GM12878 (cell line): ENCODE results near the gene SPRED2. TPM values are rescaled to one million over a fixed set of nuclear protein-coding genes. Genes with fewer than 3 reads are reported as not detected.

Source experiments
- ATAC-seq: fragments of 200-7000 bp; cut with Tn5 transposase; 3 replicates; pipeline ENCODE4 v1.9.1; 2020; ENCODE audit warnings: mild to moderate bottlenecking, moderate library complexity
- BruUV-seq: library from RNA; stranded (reverse); fragments of 400-500 nt; replicated peaks from 2 replicates; lab custom pipeline; 2021; lab: Mats Ljungman, UMichigan
- CTCF ChIA-PET: fragments of 300-600 bp; sonication (Branson Sonifier 250); formaldehyde crosslinking; extraction: SDS; loops from one replicate; lab custom pipeline; 2021; ENCODE audit warnings: inconsistent platforms; lab: Yijun Ruan, JAX
- POLR2A ChIA-PET: fragments of 350-600 bp; formaldehyde crosslinking; extraction: SDS; loops from one replicate; lab custom pipeline; 2021; ENCODE audit warnings: inconsistent platforms; lab: Charles Lee
- RAD21 ChIA-PET: fragments of 300-600 bp; sonication (Branson Sonifier 250); formaldehyde crosslinking; loops from one replicate; lab custom pipeline; 2023; ENCODE audit warnings: antibody characterized with exemption; ENCODE audit not compliant: unreplicated experiment; lab: Charles Lee
- SMC1A ChIA-PET: fragments of 300-600 bp; sonication (Branson Sonifier 250); formaldehyde crosslinking; loops from one replicate; lab custom pipeline; 2023; ENCODE audit not compliant: unreplicated experiment, uncharacterized antibody; lab: Charles Lee
- DNase-seq: peaks from one replicate; pipeline ENCODE4 v3.0.0-alpha.2; 2011; ENCODE audit warnings: low read depth, low spot score
- FAIRE-seq: peaks from 3 replicates; lab custom pipeline; 2011; peaks lifted over from hg19 to GRCh38; lab: Jason Lieb, UNC
- H2AFZ ChIP-seq: 2 replicates; pipeline ENCODE4 v1.6.0; 2011; ENCODE audit warnings: low read depth, low read length, control low read depth; ENCODE audit not compliant: control insufficient read depth
- H3K27ac ChIP-seq: 2 replicates; pipeline ENCODE4 v1.5.1; 2011; ENCODE audit warnings: control low read depth; ENCODE audit not compliant: control insufficient read depth, insufficient read depth
- H3K27me3 ChIP-seq, 2 experiments: replicated peaks in 1 of 2; 2 replicates each; pipeline versions ENCODE4 v1.6.0 to v1.6.1; 2011; ENCODE audit warnings: low read length in 1 of 2; ENCODE audit not compliant: control insufficient read depth in 2 of 2, insufficient read depth in 2 of 2
- H3K36me3 ChIP-seq, 2 experiments: 2 replicates each; pipeline ENCODE4 v1.5.1; 2011; ENCODE audit warnings: low read length in 1 of 2; ENCODE audit not compliant: control insufficient read depth in 2 of 2, insufficient read depth in 2 of 2
- H3K4me1 ChIP-seq: 2 replicates; pipeline ENCODE4 v1.6.1; 2011; ENCODE audit warnings: mild to moderate bottlenecking, low read length, moderate library complexity, mixed read lengths; ENCODE audit not compliant: control insufficient read depth, insufficient read depth
- H3K4me2 ChIP-seq: 2 replicates; pipeline ENCODE4 v1.6.0; 2011; ENCODE audit warnings: control low read depth; ENCODE audit not compliant: control insufficient read depth, insufficient read depth
- H3K4me3 ChIP-seq: fragments of 200-600 bp; sonication (generic); 2 replicates; pipeline ENCODE4 v1.5.1; 2016
- H3K79me2 ChIP-seq: 2 replicates; pipeline ENCODE4 v1.6.0; 2011; ENCODE audit warnings: low read length; ENCODE audit not compliant: control insufficient read depth, insufficient read depth
- H3K9ac ChIP-seq: 2 replicates; pipeline ENCODE4 v1.8.0; 2011; ENCODE audit warnings: low read length, control low read depth, mixed read lengths; ENCODE audit not compliant: control insufficient read depth, insufficient read depth
- H3K9me3 ChIP-seq: replicated peaks from 3 replicates; pipeline ENCODE4 v1.5.1; 2011; ENCODE audit warnings: mild to moderate bottlenecking, low read length; ENCODE audit not compliant: control insufficient read depth, insufficient read depth
- H4K20me1 ChIP-seq: 2 replicates; pipeline ENCODE4 v1.6.0; 2011; ENCODE audit not compliant: control insufficient read depth, insufficient read depth
- BRCA1 ChIP-seq: IDR thresholded peaks from 2 replicates; pipeline ENCODE4 v1.6.1; 2011; ENCODE audit warnings: low read depth, low read length, improper control_type of control experiment
- DPF2 ChIP-seq: fragments of 450-650 bp; IDR thresholded peaks from 2 replicates; pipeline ENCODE4 v1.6.1; 2017; ENCODE audit warnings: mild to moderate bottlenecking
- EP300 ChIP-seq, 2 experiments: fragments of 150-350 bp in 1 of 2; IDR thresholded peaks; 2 replicates each; pipeline ENCODE4 v1.6.1; 2011 to 2012; ENCODE audit warnings: low read depth in 2 of 2, low read length in 2 of 2, borderline replicate concordance in 1 of 2, improper control_type of control experiment in 1 of 2, inconsistent platforms in 1 of 2; ENCODE audit not compliant: control insufficient read depth in 1 of 2
- FOXM1 ChIP-seq: IDR thresholded peaks from 2 replicates; pipeline ENCODE4 v1.6.1; 2012; ENCODE audit warnings: low read depth, mild to moderate bottlenecking, inconsistent platforms, low read length, moderate library complexity
- GABPA ChIP-seq: IDR thresholded peaks from 2 replicates; pipeline ENCODE4 v1.6.1; 2014; ENCODE audit warnings: antibody characterized with exemption, low read depth, mild to moderate bottlenecking, inconsistent platforms
- MLLT1 ChIP-seq: fragments of 450-650 bp; IDR thresholded peaks from 2 replicates; pipeline ENCODE4 v1.6.1; 2016; ENCODE audit warnings: mild to moderate bottlenecking
- PKNOX1 ChIP-seq: fragments of 450-650 bp; IDR thresholded peaks from 2 replicates; pipeline ENCODE4 v1.6.1; 2016; ENCODE audit warnings: mild to moderate bottlenecking
- POLR2A ChIP-seq: IDR thresholded peaks from 2 replicates; pipeline ENCODE4 v1.6.1; 2011; ENCODE audit warnings: low read depth, mild to moderate bottlenecking, low read length
- RAD21 ChIP-seq: IDR thresholded peaks from 2 replicates; pipeline ENCODE4 v1.6.1; 2011; ENCODE audit warnings: mild to moderate bottlenecking, low read depth, low read length, moderate library complexity; ENCODE audit not compliant: insufficient read depth
- TARDBP ChIP-seq: IDR thresholded peaks from 2 replicates; pipeline ENCODE4 v1.6.1; 2016; ENCODE audit warnings: borderline replicate concordance
- WGBS: methylation state at CpG from one replicate; pipeline ENCODE4 v1.1.6; 2016; ENCODE audit warnings: low lambda C conversion rate; ENCODE audit not compliant: insufficient replicate concordance, insufficient coverage; ENCODE audit errors: missing lambda C conversion rate; 5-methylcytosine and 5-hydroxymethylcytosine counted together
- in situ Hi-C: fragments of 300-500 bp; cut with MboI; formaldehyde crosslinking; loops from 9 replicates; pipeline ENCODE4 v1.14.3; 2018; ENCODE audit warnings: mixed read lengths
- intact Hi-C: fragments of 100-400 bp; cut with micrococcal nuclease; formaldehyde crosslinking; loops from one replicate; pipeline ENCODE4 v1.14.2; 2022; ENCODE audit not compliant: unreplicated experiment
- polyA plus RNA-seq, 11 experiments: library from polyadenylated mRNA; depleted of rRNA in 4 of 11; unstranded in 6 of 11; stranded (reverse) in 5 of 11; fragments of >200 nt; fragmentation: Nextera tagmentation in 4 of 11; fragmentation: Illumina TruSeq in 1 of 11; extraction: Ambion mirVana in 4 of 11; extraction: Trizol in 1 of 11; gene quantifications; 1 replicate in 1 of 11; 2 replicates in 10 of 11; pipeline versions ENCODE4 v1.2.1 to v1.2.3, GENCODE V29; 2011 to 2016; ENCODE audit warnings: inconsistent platforms in 2 of 11, missing spikeins in 2 of 11, low read depth in 1 of 11
- total RNA-seq, 4 experiments: library from RNA; depleted of rRNA in 3 of 4; stranded (reverse); fragments of >200 nt in 3 of 4; fragmentation: Illumina TruSeq in 1 of 4; extraction: Trizol in 1 of 4; gene quantifications; 2 replicates each; pipeline versions ENCODE4 v1.2.1 to v1.2.3, GENCODE V29; 2013 to 2021
- TF ChIP-seq, protein P1 (sequence below): IDR thresholded peaks from 2 replicates; pipeline ENCODE4 v1.6.1; 2011; ENCODE audit warnings: borderline replicate concordance, low read depth, mild to moderate bottlenecking, moderate library complexity, low read length; ENCODE audit not compliant: insufficient read depth, poor library complexity, severe bottlenecking

The SPRED2 gene
- total and polyA plus RNA-seq, 10 of the 15 experiments (the other 5 are each of a cell fraction or from before 2014, with no cell fraction given): 3.0 to 23.9 (median 9.7) TPM

DNA sequence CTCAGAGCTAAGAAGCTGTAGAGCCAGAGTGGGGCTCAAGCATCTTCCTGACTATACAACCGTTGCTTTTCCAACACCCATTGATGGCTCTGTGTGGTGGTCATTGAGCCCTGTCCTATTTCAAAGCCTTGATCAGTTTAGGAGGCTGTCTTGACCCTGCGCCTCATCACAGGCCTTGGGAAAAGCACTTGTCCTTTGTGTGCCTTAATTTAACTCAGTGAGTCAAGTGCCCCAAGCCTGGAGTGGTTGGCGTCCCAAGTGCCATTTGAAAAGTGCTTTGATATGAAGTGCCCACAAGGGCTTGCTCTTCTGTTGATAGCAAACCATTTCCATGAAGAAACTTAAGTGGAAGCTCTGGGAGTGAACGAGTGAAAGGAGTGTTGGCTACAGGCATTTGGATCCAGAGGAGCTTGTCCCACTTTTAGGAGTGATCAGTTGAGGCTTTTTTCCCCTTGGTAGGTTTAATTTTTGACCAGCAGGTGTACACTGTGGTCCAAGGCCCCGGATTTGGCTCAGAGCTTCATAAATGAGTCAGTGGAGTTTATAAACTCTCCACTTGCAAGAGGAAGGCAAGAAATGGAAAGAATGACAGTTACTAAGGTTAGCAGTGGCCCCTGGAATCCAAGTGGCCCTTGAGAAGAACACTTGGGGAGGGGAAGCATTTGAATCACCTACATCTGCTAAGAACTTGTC, 154.5 kb downstream of the SPRED2 start:
- Histone ChIP-seq H3K27ac (no peak overlapping the region), H3K79me2 (no peaks in the 10 kb centered on the region), H3K36me3 (peaks cover 0 to 3% of the 10 kb centered on the region in 2 experiments; a peak in 2 of 4 replicates), H4K20me1 (no peaks in the 10 kb centered on the region), H3K9me3 (no peaks in the 10 kb centered on the region), H3K9ac (no peak overlapping the region), H3K4me1 (no peaks in the 10 kb centered on the region), H3K27me3 (no peaks in the 10 kb centered on the region), H3K4me2 (no peak overlapping the region), H2AFZ (no peak overlapping the region), H3K4me3 (no peak overlapping the region)
- SMC1A ChIA-PET: interaction anchor here (0.5 to 1.9 kb wide), 11 partner anchors 12 to 296 kb away, joined by 3 to 5 read pairs (median 4); no protein-coding TSS in a partner anchor
- 56% methylated on average over 5 of the region's 5 CpGs for WGBS
- POLR2A ChIA-PET: interaction anchor here (0.6 kb wide), 1 partner anchor 34 kb away, joined by 4 read pairs; no protein-coding TSS in a partner anchor
- intact Hi-C loops: no loop called here
- in situ Hi-C loops: no loop called here
- TF ChIP-seq TARDBP: no peak
- 0 out of 2 replicates have a peak, but pooled peaks have one; percentile 25 for TF ChIP-seq RAD21
- TF ChIP-seq POLR2A: peak; percentile 36; the same call in 1 of the 2 replicates
- BruUV-seq: no TSS peak
- FAIRE-seq (no peak), ATAC-seq (peak; percentile 54), DNase-seq (no peak)
- RAD21 ChIA-PET: interaction anchor here (1.1 to 3.0 kb wide), 5 partner anchors 23 to 164 kb away, joined by 3 to 10 read pairs (median 4); no protein-coding TSS in a partner anchor
- CTCF ChIA-PET: interaction anchor here (0.7 to 1.5 kb wide), 6 partner anchors 9 to 274 kb away, joined by 3 to 6 read pairs (median 4); no protein-coding TSS in a partner anchor

- H3K27ac ChIP-seq: no peak overlapping the region
- SMC1A ChIA-PET: interaction anchor here (0.7 to 2.4 kb wide), 8 partner anchors 12 to 297 kb away, joined by 3 to 6 read pairs (median 4); no protein-coding TSS in a partner anchor
- no peaks in the 10 kb centered on the region for H3K4me1 ChIP-seq
- no peak overlapping the region for H3K4me2 ChIP-seq
- no peaks in the 10 kb centered on the region for H3K27me3 ChIP-seq
- H2AFZ ChIP-seq: no peak overlapping the region
- H3K9me3 ChIP-seq: no peaks in the 10 kb centered on the region
- RAD21 ChIA-PET: interaction anchor here (1.1 to 3.0 kb wide), 6 partner anchors 11 to 165 kb away, joined by 3 to 10 read pairs (median 4); no protein-coding TSS in a partner anchor
- 100% methylated on average over 3 of the region's 3 CpGs for WGBS
- FAIRE-seq (no peak), DNase-seq (no peak), ATAC-seq (no peak)
- no peak overlapping the region for H3K4me3 ChIP-seq
- CTCF ChIA-PET: interaction anchor here (1.5 to 2.0 kb wide), 3 partner anchors 26 to 275 kb away, joined by 3 to 6 read pairs (median 6); no protein-coding TSS in a partner anchor
- H3K36me3 ChIP-seq: peaks cover 0 to 9% of the 10 kb centered on the region in 2 experiments; a peak in 2 of 4 replicates
- H3K9ac ChIP-seq: no peak overlapping the region
- H3K79me2 ChIP-seq: no peaks in the 10 kb centered on the region
- in situ Hi-C loops: no loop called here
- intact Hi-C loops: no loop called here
- no peaks in the 10 kb centered on the region for H4K20me1 ChIP-seq
- POLR2A ChIA-PET: interaction anchor here (1.1 kb wide), 1 partner anchor 21 kb away, joined by 3 read pairs; no protein-coding TSS in a partner anchor
- no TSS peak for BruUV-seq
- no peak for TF ChIP-seq BRCA1
- no peak for TF ChIP-seq MLLT1
- no peak for TF ChIP-seq DPF2
- TF ChIP-seq FOXM1: no peak
- TF ChIP-seq, protein P1, sequence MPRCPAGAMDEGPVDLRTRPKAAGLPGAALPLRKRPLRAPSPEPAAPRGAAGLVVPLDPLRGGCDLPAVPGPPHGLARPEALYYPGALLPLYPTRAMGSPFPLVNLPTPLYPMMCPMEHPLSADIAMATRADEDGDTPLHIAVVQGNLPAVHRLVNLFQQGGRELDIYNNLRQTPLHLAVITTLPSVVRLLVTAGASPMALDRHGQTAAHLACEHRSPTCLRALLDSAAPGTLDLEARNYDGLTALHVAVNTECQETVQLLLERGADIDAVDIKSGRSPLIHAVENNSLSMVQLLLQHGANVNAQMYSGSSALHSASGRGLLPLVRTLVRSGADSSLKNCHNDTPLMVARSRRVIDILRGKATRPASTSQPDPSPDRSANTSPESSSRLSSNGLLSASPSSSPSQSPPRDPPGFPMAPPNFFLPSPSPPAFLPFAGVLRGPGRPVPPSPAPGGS: no peak
- no peak for TF ChIP-seq PKNOX1
- TF ChIP-seq GABPA: no peak
- TF ChIP-seq EP300 (IDR thresholded peaks at IDR 0.05; ENCODE audit: borderline replicate concordance in 1 of 2, control insufficient read depth in 1 of 2, low read depth in 2 of 2, low read length in 2 of 2): no peak
Observed at GRCh38 chr2:65277118-65277517, 155.3 kb downstream of the SPRED2 start.
